Right forelimb (tissue), 1 donor: ENCODE measurements around the gene CEP128.

Source experiments
- DNase-seq: peaks from one replicate; pipeline ENCODE4 v3.0.0-alpha.2; 2018

CEP128 gene

DNA sequence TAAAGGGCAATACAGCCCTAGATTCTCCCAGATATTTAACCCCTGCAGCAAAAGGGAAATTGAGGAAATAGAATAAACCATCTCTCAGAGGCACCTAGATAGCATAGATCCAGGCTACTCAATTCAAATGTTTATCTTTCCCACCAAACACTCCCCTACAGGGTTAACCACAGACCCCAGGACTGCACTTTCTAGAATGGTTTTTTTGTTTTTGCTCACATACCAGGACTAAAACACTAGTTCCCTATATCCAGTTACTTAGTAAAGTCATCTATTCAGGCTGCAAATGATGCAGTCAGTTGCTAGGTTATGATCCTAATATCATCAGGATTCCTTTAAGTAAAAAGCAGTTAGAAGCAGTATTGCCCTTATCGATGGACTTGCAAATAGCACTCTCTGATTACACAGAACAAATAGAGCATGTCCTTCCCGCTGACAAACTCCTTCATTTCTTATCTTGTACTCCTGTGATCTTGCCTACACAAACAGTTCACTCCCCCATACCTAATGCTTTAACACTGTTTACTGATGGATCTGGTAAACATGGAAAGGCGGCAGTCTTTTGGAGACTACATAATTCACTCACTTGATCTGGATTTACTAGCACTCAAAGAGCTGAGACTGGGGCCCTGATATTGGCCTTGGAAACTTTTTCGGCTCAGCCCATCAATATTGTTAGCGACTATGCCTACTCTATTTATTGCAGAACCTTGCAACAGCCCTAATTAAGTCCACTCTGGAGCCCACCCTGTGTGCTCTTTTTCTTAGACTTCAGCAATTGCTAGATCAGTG is 473.0 kb downstream of the CEP128 start:
- DNase-seq, result no peak

DNA sequence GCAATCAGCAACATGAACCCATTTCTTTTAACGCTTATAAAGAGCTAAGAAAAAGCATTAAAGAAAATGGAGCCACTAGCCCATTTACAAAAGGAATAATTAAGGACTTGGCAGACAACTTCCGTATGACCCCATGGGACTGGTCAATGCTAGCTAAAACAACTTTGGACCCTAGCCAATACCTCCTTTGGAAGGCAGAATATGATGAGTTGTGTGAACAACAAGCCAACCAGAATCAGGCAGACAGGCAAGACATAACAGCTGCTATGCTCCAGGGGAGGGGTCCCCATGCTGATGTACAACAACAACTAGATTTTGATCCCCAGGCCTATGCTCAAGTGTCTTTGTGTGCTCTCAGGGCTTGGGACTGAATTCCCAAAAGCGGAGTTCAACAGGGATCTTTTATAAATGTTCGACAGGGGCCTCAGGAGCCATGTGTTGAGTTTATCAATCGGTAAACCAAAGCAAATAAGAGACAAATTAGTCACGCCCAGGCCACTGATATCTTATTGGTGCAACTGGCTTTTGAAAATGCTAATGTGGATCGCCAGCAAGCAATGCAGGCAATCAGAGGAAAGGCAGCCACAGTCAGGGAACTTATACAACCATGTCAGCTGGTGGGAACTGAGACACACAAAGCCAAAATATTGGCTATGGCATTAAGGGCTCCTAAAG is 475.9 kb downstream of the CEP128 start:
- no peak for DNase-seq

DNA sequence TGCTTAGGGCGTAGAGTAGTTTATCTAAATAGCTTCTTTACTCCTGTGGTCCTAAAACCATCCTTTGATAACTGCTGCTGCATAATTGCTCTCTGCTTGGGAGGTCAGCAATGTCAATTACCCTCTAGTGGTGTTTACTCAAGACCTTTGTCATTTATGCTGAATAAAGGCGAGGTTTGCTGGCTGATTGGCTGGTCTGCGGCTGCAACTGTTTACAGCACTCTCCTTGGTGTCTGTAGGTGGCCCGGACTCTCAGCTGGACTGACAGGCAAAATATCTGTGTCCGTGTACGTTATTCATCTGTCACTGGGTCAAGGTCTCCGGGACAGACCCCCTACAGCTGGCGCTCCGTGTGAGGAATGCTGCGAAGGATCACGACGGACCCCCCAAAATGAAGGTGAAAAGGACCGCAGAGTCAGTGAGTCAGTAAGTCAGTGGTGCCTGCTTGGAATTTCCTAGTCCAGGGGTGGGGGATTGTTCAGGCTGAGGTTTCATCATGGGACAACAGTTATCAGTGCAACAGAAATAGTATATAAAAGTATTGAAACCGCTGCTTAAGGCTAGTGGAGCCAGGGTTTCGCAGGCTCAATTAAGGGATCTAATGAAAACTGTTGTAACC is 476.9 kb downstream of the CEP128 start:
- DNase-seq, result no peak

DNA sequence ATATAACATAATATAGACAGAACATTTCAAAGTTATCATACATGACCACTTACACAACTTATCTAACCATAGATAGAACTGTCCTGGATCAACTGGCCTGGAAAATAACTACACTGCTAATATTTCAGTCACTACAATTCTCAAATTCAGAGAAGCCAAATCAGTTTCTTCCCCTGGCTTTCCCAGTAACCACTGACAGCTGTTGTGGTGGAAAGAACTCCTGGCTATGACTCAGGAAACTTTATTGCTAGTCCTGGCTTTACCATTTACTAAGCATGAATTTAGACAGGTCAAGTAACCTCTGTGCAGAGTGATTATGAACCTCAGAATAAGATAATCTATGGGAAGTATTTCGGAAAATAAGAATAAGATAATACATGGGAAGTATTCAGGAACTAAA is 485.3 kb downstream of the CEP128 start:
- DNase-seq, result no peak

DNA sequence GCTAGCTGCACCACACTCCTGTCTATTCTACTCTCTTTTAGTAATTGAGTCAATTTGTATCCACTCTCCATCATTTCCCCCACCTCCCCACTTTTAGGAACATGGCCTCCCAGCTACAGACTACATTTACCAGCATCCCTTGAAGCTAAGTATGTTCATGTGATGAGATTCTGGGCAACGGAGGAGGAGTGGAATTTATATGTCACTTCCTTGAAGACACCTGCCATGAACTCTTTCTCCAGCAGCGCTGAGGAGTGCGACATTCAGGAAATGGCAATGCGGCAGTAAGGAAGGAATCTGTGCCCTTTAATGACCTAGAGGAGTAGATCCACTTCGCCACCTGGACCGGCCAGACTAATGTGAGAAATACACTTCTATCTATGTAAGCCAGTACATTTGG is 486.5 kb downstream of the CEP128 start:
- DNase-seq, result no peak

DNA sequence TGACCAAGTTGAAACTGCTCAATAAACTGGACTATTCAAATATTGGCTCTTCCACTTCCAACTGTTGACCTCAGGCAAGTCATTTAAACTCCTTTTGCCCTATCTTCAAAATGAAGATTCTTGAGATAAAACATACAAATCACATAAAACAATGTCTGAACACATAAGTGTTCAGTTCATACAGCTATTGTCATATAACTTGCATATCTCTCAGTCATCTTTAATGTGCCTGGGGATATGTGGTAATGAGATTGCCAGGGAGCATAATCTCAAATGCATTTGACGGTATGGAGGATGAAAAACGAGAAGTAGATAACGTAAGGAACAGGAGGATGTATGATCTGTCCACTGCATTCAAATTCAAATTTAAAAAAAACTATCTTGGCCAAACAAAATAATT is 493.3 kb downstream of the CEP128 start:
- DNase-seq, result no peak

DNA sequence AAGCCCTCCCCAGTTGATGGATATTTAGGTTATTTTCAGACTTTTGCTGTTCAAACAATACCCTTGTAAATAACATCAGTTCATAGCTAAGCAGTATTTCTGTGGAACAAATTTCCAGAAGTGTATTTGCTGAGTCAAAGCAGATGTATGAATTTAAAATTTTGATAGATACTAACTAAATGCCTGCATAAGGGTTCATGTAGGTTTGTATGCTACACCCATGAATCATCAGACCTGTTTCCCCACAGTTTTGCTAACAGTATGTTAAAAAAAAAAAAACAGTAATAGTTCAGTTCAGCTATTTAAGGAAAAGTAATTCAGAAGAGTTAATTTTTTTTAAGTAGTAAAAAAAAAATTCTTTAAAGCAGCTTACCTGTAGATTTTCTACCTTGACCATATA is 494.1 kb downstream of the CEP128 start:
- DNase-seq, result no peak
